Stimulated activated CD8-positive, alpha-beta memory T cell treated with anti-CD3 and anti-CD28 coated beads, Interleukin-12 subunit alpha, Interleukin-12 subunit beta, amount 100 ng/mL, for 1 hour (primary cell): Measurements from ENCODE around the gene RASSF1.
"Not testable (repeated sequence)": the region's sequence is repeated elsewhere in the genome, so short reads cannot be mapped to it uniquely, and the experiment has no call there.

Source experiments
- DNase-seq: peaks from one replicate; pipeline ENCODE4 v3.0.0-alpha.2; 2020; ENCODE audit warnings: low read depth

RASSF1 gene

GRCh38 chr3:50323614-50324199, 16.9 kb downstream of the RASSF1 start:
- no peak for DNase-seq

- DNase-seq, result no peak
Observed at GRCh38 chr3:50323092-50323600, 17.5 kb downstream of the RASSF1 start.

GRCh38 chr3:50322386-50323091, 18.1 kb downstream of the RASSF1 start, which contains the start of gene HYAL2:
HYAL2 (minus strand) TSS chr3:50322745; CDS start chr3:50320489, 2,256 bp downstream.
- DNase-seq, result no peak

GRCh38 chr3:50322115-50322385, 18.6 kb downstream of the RASSF1 start:
- no peak for DNase-seq

DNA sequence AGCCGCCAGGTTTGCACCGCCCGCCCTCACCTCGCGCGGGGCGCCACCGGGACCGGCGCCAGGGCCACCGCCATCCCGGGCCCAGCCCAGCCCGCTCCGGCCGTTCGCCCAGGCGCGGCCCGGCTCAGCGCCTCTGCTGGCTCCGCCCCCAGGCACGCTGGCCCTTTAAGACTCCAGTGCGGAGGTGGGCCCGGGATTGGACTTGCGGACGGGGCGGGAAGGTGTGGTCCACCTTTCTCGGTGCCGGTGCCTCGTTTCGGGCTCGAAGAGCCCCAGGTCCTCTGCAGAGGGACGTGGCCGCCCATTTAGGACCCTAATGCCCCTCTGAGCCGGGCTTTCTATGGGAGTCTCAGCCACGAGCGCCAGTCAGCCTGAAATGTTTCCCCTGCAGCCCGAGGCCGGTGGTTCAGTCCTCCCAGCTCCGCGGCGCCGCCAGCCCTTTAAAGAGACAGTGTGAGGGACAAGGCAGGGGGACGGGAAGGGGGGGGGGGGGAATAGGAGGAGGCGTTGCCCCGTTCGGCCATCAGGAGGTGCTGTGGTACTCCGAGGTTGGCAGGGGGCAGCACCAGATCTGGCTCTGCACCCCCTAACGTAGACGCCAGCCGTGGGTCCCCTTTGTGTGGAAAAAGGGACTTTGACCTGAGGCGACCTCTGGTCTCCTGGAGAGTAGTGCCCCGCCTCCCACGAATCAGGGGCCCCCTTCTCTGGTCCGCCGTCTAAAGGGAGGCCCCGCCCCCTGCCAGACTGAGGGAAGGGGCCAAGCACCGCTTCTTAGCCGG, 19.1 kb downstream of the RASSF1 start:
- DNase-seq, result peak; percentile 67

DNA sequence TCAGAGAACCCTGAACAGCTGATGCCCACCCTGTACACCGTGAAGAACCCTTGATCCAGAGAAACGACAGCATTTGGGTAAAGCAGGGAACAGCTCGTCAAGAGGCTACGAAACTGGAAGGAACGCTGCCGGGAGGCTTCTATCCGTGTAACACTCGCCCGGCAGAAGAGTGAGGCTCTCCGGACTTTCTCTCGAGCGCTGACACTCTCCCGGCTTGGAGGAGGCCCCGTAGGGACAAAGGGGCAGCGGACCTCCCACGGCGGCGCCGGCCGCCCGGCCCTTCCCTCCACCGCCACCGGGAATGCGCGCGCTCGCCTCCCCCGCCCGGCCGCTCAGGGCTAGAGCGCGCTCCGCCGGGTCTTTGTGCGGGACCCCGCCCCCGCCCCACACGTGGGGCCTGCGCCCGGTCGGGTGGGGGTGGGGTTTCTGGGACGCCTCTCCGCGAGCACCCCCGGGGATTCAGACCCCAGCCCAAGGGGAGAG, 19.7 kb downstream of the RASSF1 start:
- peak; percentile 24 for DNase-seq

DNA sequence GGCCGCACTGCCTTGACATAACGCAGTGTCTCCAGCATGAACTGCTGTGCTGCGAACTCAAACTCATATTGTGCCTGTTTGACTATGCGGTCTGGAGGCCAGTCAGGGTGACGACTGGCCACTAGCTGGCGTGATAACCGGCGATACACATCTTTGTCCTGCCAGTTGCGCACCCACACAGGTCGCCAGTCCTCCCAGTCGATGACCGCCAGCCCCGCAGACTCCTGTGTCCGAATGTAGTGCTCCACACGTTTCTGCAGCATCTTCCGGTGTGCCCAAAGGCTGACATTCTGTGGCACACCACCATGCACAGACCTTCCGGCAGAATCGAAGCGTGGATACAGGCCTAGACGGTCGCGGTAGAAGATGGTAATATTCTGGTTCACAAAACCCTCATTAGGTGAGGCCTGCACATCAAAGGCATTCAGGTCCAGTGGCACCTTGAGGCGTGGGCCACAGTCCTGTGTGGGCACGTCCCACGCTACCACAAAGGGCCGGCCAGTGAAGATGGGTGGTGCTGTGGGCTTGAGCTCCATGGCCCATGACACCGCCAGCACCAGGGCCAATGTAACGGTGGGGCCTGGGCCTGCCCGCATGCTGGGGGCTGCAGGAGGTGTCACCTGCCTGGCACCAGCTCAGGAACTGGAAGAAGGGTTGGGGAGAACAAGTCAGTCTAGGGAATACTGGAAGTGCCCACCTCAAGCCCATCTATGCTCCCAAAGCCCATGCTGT, 20.6 kb downstream of the RASSF1 start:
- no peak for DNase-seq

GRCh38 chr3:50319181-50319893, 21.3 kb downstream of the RASSF1 start:
- DNase-seq, result no peak

DNA sequence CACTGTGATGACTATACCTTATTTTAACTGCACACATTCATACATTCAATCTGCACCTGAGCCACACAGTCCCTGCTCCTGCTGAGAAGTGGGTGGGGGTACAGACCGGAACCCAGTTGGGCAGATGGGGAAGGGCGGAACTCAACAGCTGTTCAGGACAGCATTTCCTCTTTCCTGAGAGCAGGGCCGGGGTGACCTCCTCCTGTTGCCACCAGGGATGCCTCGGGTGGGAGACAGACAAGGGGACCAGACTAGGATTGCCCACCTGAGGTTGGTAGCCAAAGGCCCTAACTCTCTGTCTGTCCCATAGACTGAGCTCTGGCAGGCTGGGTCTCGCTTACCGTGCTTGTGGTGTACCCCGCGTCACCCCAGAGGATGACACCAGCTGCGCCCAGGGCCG, 22.0 kb downstream of the RASSF1 start:
- DNase-seq, result no peak

- no peak for DNase-seq
Observed at GRCh38 chr3:50318163-50318562, 22.5 kb downstream of the RASSF1 start.

- DNase-seq, result no peak
Observed at GRCh38 chr3:50317300-50317699, 23.3 kb downstream of the RASSF1 start.

- peak; percentile 59 for DNase-seq
Observed at GRCh38 chr3:50316657-50317242, 23.9 kb downstream of the RASSF1 start.

GRCh38 chr3:50314816-50315215, 25.8 kb downstream of the RASSF1 start:
- no peak for DNase-seq

DNA sequence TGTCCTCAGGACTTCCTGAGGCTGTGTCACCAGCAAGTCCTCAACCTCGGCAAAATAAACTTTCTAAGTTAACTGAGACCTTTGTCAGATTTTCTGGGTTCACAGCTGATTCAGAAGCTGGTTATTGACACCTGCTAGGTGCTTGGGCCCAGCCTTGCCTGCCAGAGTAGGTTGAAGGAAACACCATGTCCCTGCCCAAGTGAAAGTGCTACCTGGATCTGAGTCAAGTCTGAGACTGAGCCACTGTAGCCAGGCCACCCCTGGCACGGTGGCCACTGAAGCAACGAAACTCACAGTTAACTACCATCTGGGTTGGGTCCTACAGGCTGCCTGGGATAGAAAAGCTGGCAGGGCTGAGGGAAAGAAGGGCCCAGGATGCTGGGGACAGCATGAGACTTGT, 26.3 kb downstream of the RASSF1 start:
- no peak for DNase-seq

- DNase-seq, result not testable (repeated sequence)
Observed at GRCh38 chr3:50312041-50312440, 28.6 kb downstream of the RASSF1 start.

- no peak for DNase-seq
Observed at GRCh38 chr3:50304601-50305000, 36.0 kb downstream of the RASSF1 start.

DNA sequence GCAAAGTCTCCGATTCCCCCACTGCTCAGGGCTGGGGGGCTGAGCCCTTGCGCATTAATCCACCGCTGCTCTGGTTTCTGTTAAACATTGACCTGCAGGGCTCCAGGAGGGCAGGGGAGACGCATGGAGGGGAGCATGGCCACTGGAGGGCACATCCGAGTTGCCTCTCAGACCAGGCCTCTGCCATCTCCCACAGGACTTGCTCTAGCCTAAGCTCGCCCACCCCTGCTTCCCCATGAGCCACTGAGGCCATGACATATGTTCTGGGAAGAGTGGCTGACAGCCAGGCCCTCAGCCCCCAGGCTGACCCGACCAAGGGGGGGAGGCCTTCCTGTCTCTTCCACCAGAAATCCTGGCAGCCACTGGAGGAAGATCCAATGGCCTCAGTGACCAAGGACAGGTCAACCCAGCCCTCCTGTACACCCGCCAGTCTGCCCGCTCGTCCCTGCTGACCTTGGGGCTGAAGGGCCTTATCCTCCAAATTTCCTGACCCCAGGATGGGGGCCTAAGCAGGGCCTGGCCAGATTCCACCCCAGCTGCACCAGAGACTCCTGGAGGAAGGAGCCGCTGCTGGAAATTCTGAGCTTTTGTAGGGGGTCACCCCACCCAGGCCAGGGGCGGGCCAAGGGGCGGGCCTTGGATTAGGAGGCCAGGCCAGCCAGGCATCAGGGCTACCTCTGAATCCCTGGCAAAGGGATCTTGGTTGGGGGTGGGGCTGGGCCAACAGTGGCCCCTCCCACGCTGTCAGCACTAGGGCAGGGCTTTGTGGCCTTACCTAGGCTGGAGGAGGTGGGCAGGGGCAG, 37.4 kb downstream of the RASSF1 start, which contains the start of gene HYAL1:
Gene HYAL1 (minus strand): TSS at position 562 of the 803 bp plus-strand sequence. CDS start 618 bp downstream, outside the sequence.
- no peak for DNase-seq

DNA sequence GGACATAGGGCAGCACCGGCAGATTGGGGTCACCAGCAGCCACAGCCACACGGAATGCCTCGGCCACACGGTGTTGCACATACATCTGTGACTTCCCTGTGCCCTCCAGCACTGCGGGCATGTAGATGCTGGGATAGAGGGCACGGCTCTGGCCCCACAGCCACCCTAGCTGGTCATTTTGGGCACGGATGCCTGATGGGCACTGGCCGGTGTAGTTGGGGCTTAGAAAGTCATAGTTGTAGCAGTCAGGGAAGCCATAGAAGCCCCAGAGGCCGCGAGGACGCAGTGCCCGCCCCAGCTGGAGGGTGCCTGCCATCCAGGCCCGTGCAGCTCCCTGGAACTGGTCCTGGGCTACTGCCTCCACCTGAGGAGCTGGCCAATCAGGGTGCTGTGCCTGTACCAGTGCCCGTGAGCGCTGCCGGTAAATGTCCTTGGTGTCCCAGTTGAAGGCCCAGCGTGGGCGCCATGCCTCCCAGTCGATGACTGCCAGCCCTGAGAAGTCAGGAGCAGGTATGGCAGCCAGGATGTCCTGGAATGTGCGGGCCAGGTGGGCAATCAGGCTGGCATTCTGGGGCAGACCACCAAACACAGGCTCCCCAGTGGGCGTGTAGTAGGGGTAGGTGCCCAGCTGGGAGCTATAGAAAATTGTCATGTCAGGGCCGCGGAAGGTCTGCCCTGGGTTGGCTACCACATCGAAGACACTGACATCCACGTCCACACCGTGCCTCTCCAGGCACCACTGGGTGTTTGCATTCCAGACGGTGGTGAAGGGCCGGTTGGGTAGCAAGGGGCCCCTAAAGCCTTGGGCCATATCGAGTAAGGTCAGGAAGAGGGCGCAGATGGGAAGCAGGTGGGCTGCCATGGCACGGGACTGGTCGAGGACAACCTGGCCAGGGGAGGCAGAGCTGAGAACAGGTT, 38.3 kb downstream of the RASSF1 start:
- DNase-seq, result no peak

DNA sequence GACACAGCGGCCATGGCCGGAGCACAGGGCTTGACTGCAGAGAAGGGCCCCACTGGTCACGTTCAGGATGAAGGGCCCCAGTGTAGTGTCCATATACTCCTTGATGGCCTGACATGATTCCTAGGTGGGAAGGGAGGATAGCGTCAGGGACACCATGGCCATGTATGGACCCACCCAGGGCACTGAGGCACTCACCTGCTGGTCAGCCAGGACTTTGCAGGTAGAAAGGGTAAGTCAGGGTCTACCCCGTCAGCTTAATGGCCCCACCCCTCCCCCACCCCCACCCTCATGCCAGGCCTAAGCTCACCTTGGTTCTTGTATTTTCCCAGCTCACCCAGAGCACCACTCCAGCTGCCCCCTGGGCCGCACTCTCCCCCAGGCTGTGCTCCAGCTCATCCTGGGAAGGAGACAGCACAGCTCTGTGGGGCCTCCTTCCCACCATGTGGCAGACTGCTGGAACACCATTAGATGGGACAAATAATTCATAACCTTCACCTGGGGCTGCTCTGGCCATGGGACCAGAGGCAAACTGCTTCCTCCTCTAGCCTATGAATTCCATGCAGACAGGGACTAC, 39.9 kb downstream of the RASSF1 start:
- DNase-seq, result no peak
